Measurements from ENCODE around the gene NAGLU.
"Not testable (repeated sequence)": the region's sequence is repeated elsewhere in the genome, so short reads cannot be mapped to it uniquely, and the experiment has no call there.

The NAGLU gene

DNA sequence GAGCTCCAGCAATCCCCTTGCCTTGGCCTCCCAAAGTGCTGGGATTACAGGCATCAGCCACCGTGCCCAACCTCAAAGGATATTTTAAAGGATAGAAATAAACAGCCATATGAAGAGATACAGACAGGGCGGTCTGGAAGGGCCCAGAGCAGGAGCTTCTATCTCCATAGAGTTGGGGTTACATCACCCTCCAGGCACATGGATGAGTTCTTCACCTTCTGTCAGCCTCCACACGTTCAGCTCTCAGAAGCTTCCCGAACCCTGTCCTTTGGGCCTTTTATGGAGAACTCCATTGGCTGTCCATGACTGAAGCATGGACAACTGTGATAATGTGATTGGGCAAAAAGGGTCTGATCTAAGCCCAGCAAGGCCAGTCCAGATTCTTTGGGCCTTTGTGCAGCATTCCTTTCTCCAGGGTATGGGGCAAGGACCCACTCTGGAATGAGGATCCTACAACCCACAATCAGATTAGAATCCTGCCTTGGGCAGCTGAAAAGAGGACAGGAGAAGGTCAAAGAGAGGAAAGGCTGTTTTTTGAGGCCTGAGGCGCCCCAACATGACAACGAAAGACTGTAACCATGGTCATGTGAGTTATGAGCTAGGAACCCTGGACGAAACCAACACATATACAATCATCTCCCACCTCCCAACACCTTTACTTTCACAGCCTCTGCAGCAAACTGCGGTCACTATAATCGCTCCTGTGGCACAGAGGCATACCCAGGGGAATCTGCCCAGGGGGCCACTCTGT is 9.9 kb downstream of the NAGLU start:
- not testable (repeated sequence) for FAIRE-seq

- no peak for FAIRE-seq
Observed at GRCh38 chr17:42547001-42547461, 11.0 kb downstream of the NAGLU start.

- no peak for FAIRE-seq
Observed at GRCh38 chr17:42547698-42548069, 11.6 kb downstream of the NAGLU start.

DNA sequence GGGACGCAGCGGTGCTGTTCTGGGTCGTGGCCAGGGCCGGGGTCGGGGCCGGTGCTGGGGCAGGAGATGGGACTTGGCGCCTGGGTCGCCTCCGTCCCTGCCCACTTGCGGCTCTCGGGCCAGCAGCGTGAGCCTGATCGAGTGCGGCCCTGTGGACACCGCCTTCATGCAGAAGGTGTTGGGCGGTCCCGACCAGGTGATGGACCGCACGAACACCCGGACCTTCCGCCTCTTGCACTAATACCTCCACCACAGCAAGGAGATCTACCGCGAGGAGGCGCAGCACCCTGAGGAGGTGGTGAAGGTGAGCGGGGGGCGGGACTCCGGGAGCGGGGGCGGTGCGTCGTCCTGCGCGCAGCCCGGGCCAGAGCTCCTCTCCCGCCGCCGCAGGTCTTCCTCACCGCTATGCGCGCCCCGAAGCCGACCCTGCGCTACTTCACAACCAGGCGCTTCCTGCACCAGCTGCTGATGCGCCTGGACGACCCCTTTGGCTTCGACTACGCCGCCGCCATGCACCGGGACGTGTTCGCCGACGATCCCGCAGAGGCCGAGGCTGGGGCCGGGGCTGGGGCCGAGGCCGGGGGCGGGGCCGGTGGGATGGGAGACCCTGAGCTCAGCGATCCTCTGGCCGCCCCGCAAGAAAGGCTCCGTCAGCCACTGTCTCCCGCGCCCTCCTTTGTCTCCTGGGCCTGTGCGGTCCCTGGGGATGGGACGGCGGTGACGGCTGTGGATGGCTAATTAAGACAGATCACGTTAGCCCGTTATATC is 12.2 kb downstream of the NAGLU start:
- no peak for FAIRE-seq

- FAIRE-seq = no peak
Observed at GRCh38 chr17:42548993-42549755, 13.1 kb downstream of the NAGLU start.

DNA sequence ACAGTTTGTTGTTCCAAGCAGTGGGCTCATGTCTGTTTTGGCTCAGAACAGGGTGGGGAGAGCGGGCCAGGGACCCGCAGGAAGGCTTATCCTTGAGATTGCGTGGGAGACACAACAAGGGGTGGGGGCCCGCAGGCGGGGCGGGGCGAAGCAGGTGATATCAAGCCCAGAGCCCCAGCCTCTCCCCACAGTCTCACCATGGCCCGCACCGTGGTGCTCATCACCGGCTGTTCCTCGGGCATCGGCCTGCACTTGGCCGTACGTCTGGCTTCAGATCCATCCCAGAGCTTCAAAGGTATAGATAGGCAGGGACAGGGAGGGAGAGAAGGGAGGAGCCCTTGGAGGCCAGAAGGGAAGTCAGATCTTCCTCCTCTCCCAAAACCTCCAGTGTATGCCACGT is 16.7 kb downstream of the NAGLU start, which contains the start of gene HSD17B1:
TSS of gene HSD17B1 (plus strand) at position 188 of the 400 bp plus-strand sequence. CDS start at position 199, 11 bp downstream.
- FAIRE-seq = not testable (repeated sequence)

DNA sequence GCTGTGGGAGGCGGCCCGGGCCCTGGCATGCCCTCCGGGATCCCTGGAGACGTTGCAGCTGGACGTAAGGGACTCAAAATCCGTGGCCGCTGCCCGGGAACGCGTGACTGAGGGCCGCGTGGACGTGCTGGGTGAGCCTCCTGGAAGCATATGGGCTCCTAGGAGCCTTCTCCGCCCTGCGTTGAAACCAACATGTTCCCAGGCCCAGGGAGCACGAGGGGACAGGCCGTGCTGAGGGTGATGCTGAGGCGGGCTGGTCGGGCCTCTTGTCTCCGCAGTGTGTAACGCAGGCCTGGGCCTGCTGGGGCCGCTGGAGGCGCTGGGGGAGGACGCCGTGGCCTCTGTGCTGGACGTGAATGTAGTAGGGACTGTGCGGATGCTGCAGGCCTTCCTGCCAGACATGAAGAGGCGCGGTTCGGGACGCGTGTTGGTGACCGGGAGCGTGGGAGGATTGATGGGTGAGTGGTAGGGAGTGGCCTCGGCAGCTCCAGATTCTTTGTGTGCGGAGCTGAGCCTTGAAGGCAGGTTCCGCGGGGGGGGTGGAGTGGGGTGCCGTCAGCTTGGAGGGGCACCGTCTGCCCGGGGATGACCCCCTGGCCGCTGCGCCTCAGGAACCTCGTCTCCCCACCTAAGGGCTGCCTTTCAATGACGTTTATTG is 17.2 kb downstream of the NAGLU start:
- no peak for FAIRE-seq

GRCh38 chr17:42553866-42554249 is 17.8 kb downstream of the NAGLU start:
- FAIRE-seq = no peak

GRCh38 chr17:42554250-42555121 is 18.4 kb downstream of the NAGLU start:
- FAIRE-seq = no peak

DNA sequence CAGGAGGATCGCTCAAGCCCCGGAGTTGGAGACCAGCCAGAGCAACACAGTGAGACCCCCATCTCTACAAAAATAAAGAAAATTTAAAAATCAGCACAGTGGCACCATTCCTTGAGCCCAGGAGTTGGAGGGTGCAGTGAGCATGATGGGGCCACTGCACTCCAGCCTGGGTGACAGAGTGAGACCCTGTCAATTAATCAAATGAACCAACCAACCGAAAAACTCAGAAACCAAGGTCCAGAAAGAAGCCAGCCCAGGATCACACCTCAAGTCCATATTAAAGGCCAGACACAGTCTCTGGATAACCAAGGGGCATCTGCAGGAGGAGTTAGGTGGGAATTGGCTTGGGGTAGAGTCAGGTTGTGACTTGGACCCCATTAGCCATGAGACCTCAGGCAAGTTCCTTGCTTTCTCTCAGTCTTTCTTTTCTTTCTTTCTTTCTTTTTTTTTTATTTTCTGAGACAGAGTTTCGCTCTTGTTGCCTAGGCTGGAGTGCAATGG is 19.1 kb downstream of the NAGLU start:
- FAIRE-seq = no peak

DNA sequence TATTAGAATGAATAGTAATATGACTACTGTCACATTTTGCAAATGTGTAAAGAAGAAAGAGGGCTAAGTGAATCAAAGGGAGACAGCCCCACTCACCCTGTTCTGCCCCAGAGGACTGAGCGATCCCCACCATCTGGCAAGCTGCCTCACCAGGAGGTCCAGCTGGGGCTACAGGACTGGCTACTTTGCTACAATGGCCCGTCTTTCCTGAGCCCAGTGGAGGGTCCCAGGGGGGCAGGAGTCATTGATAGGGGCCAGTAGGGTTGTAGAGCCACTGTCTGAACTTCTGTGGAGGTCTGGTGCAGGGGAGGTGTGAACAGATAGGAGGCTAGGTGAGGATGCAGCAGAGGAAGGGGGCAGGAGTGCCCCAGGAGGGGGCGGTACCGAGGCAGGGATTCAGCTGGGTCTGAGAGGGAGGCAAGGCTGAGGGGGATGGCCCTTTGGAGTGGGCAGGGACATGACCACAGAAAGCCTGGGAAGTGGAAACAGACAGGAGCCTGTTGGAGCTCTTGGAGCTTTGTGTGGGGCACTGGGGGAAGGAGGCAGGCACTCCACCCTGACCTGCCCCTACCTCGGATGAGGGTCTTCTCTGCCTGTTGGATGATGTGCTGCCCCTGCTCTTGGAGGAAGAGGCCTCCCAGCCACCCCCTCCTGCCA is 20.0 kb downstream of the NAGLU start:
- FAIRE-seq = not testable (repeated sequence)

- no peak for FAIRE-seq
Observed at GRCh38 chr17:42559075-42559474, 23.0 kb downstream of the NAGLU start.

DNA sequence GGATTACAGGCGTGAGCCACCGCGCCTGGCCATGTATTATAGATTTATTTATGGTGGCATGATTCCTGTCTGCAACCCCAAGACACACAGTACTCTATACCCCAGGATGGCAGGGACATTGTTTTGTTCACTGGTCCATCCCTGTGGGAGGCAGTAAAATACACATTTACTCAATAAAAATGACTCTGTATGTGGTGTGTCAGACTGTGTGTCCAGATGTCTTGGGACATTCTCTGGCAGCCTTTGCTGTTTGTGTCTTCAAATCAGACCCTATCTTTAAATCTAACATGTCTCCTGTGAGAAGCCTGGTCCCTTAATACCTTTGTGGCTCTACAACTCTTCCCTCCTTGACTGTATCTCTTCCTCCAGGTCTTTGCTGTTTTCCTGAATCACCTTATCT is 24.2 kb downstream of the NAGLU start:
- no peak for FAIRE-seq

DNA sequence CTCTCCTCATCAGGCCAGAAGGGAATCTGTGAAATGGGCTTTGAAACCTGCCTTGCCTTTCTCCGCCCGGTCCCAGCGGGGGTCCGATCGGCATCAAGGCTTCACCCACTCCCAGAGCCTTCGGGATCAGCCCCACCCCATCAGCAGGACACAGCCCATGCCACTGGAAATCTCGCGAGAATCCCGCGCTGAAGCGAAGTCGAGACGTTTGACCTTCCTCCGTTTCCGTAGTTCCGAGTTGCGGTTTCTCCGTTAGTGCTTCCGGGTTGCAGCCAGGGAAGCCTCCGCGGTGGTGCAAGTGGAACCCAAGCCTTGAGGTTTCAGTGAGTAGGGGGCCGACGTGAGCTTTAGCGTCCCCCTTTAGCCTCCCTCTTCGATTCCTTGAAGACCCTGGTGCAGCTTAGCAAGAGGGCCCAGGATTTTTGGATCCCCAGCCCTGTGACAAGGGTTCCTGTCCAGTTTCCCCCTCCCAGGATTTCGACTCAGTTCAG is 25.9 kb downstream of the NAGLU start, which contains the start of gene COASY:
TSS of gene COASY (plus strand) at position 252 of the 491 bp plus-strand sequence. CDS start 475 bp downstream, outside the sequence.
- no peak for FAIRE-seq

- FAIRE-seq = no peak
Observed at GRCh38 chr17:42562388-42563142, 26.5 kb downstream of the NAGLU start.

- no peak for FAIRE-seq
Observed at GRCh38 chr17:42563143-42563509, 27.1 kb downstream of the NAGLU start.

DNA sequence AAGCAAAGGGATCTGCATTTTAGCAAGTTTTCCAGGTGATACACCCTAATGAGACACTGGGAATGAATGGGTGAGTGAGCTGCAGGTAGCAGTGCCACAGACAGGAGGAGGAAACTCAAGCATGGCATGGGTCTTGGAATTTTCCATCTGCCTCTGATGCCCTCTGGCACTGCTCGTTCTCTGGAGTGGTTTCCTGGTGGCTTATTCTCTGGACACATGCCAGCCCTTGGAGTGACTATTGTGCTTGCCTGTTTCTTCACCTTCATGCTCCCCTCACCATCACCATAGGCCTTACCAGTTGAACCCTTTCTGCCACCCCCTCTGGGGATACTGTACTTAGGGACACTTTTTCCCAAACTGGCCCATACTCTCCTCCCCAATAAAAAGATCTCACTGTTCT is 27.5 kb downstream of the NAGLU start:
- FAIRE-seq = no peak

- FAIRE-seq = no peak
Observed at GRCh38 chr17:42563950-42564349, 27.9 kb downstream of the NAGLU start.

- no peak for FAIRE-seq
Observed at GRCh38 chr17:42564815-42565522, 28.9 kb downstream of the NAGLU start.
